Measurements from ENCODE around the gene BPIFA2.
"Not testable (repeated sequence)": the region's sequence is repeated elsewhere in the genome, so short reads cannot be mapped to it uniquely, and the experiment has no call there.

BPIFA2 gene

DNA sequence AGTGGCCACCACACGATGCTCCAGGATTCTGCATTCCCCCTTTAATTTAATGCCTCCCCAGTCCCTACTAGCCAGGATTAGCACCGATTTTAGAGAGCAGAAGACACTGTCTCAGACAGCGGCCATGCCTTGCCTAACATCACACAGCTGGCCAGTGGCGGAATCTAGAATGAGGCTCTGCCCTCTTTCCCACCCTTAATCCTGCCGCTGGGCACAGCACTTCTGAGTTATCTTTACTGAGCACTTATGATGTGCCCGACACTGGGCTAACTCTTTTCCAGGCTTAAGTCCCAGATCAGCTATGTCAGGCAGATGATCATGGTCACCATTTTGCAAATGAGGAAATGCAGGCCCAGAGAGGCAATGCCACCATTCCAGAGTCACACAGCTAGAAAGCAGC, 5.6 kb upstream of the BPIFA2 start:
- DNase-seq (ENCODE audit: low spot score) = no peak

DNA sequence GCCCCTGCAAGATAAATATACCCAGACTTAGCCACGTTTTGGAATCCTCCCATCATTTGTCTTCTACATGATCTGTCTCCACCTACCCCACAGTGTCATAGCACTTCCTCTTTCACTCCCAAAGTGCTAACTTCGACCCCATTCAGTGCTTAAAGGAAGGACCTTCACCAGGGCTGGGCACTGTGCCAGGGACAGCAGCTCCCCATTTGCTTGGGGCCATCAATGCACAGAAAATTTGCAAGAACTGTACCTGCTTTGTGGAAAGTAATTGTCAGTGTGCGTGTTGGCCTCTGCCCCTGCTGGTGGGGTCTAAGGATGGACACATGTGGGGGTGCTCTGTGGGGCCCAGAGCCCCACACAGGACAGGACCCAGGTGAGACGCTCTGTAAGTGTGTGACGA, 5.2 kb upstream of the BPIFA2 start:
- no peak for DNase-seq (ENCODE audit: low spot score)

DNA sequence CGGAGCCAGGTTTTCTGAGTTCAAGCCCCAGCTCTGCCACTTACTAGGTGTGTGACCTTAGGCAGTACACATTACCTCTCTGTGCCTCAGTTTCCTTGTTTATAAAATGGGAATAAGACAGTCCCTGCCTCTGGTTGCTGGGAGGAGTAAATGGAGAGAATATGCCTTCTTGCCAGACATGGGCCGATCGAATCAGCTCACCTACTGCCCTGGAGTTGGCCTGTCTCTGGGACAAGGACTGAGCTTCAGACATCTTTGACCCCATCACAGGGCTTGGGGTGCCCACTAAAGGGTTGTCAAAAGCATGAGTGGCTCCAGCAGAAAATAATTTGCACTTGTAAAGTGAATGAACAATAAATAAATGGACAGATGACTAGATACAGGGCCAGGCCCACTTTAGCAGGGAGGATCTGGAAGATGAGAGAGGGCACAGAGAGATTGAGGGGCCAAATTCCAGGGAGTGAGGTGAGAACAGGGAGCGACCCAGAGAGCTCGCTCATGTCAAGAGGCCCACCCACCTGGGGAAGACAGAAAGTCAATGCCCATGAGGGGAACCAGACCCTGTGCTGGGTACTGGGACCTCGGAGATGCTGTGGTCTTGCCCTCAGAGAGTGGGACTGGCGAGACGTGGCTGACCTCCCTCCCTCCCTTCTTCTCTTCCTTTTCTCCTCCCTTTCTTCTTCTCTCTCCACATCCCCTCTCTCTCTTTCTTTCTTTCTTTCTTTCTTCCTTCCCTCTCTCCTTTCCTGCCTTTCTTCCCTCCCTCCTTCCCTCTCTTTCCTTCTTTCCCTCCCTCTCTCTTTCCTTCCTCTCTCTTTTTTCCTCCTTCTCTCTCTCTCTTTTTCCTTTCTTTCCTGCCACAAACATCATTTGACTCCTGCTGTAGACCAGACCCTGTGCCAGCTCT, 3.9 kb upstream of the BPIFA2 start:
- no peak for DNase-seq (ENCODE audit: low spot score)

GRCh38 chr20:33164763-33165095, 3.2 kb upstream of the BPIFA2 start:
- no peak for DNase-seq (ENCODE audit: low spot score)

DNA sequence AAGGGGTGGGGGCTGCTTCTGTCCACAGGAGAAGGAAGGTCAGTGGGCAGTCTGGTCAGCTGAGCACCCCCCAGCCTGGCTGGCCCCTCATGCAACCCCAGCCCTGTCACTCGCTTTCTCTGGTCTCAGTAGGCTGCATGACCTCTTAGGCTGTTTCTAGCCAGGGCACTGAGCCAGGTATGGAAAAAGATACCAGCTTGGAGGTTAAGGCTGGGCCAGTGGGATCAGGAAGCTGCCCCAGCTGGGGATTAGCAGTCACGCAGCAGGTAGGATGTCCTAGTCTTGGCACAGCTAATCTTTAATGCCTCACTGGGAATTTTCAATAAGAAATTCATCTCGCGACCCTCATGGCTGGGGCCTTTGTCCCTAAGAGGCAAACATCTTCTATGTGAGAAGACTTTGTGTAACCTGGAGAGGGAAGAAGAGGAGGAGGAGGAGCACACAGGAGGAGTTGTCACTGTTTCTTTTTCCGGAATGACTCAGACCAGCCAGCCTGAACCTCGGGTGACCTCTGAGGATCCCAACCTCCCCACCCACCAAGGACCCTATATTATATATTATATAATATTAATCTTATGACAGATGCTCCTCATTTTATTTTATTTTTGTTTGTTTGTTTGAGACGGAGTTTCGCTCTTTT, 2.4 kb upstream of the BPIFA2 start:
- DNase-seq (ENCODE audit: low spot score) = no peak

GRCh38 chr20:33166533-33167113, 1.3 kb upstream of the BPIFA2 start:
- no peak for DNase-seq (ENCODE audit: low spot score)

- DNase-seq (ENCODE audit: low spot score) = no peak
Observed at GRCh38 chr20:33169176-33169794, 1.3 kb downstream of the BPIFA2 start.

DNA sequence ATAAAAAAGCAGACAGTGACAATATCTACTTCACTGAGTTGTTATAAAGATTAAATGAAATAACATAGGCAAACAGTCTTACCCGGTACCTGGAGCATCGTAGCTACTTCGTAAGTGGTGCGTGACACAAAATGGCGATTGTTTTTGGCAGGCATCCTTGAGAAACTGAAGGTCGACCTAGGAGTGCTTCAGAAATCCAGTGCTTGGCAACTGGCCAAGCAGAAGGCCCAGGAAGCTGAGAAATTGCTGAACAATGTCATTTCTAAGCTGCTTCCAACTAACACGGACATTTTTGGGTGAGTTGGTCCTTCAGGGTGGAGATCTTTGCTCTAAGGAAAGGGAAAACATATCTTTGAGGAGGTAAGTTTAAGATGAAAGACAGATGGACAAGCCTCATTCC, 4.8 kb downstream of the BPIFA2 start:
- no peak for DNase-seq (ENCODE audit: low spot score)

DNA sequence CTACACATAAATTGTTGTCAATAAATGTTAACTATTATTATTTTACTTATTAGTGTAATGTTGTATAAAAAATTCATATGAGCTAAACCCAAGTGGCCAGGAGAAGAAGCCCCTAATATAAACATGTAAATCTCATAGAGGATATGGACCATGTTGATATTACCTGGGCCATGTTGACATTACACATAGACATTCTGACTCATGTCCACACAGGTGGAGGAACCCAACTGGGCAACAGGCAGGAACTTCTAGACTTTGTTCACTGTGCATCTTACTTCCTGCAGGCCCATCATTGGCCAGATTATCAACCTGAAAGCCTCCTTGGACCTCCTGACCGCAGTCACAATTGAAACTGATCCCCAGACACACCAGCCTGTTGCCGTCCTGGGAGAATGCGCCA, 7.2 kb downstream of the BPIFA2 start:
- no peak for DNase-seq (ENCODE audit: low spot score)

DNA sequence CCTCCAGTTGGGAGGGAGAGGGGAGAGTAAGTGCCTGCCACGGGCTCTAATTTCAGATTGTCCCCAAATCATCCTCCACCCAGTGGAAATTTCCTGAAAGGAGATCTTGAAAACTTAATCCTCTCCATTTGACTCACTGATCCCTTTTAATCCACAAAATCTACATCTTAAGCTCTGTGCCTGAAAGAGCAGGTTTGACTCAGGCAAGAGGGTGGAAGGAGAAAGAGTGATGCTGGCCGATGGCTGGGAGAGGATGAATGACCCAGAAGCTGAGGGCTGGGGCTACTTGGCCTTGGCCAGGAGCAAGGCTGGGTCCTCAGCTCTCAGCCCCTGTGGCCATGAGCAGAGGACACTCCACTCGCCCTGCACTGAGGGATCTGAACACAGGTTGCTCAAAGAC, 8.1 kb downstream of the BPIFA2 start:
- no peak for DNase-seq (ENCODE audit: low spot score)

- DNase-seq (ENCODE audit: low spot score) = no peak
Observed at GRCh38 chr20:33177866-33178265, 9.9 kb downstream of the BPIFA2 start.

DNA sequence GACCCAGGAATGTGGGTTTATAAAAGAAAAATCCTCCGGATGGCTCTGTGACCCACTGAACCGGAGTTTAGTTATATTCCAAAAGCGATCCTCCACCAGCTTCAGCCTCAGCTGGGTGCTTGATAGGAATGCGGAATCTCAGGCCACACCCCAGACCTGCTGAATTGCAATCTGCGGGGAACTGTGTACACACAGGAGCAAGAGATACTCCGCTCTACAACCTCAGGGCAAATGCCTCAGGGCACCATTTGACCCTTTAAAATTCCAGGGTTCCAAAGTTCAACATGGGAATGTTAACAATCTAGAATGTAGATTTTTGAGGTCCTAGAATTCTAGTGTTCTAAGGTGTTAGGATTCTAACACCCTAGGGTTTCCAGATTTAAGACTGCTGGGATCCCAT, 10.8 kb downstream of the BPIFA2 start:
- DNase-seq (ENCODE audit: low spot score) = no peak

DNA sequence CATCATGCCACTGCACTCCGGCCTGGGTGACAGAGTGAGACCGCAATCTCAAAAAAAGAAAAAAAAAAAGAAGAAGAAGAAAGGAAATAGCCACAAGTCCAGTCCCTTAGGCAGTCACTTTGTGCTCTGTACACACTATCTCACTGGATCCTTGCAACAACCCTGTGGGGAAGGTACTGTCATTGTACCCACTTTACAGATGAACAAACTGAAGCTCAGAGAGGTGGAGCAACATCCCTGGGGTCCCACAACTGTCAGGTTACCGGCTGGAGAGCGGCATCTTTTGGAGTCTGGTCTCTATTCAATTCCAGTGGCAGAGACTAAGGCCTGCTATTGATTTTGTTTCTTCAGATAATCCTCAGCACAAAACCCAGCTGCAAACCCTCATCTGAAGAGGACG, 12.2 kb downstream of the BPIFA2 start:
- no peak for DNase-seq (ENCODE audit: low spot score)

GRCh38 chr20:33181482-33182093, 13.6 kb downstream of the BPIFA2 start:
- DNase-seq (ENCODE audit: low spot score) = no peak

- DNase-seq (ENCODE audit: low spot score) = no peak
Observed at GRCh38 chr20:33183312-33183711, 15.4 kb downstream of the BPIFA2 start.

- DNase-seq (ENCODE audit: low spot score) = not testable (repeated sequence)
Observed at GRCh38 chr20:33185031-33185590, 17.2 kb downstream of the BPIFA2 start.

DNA sequence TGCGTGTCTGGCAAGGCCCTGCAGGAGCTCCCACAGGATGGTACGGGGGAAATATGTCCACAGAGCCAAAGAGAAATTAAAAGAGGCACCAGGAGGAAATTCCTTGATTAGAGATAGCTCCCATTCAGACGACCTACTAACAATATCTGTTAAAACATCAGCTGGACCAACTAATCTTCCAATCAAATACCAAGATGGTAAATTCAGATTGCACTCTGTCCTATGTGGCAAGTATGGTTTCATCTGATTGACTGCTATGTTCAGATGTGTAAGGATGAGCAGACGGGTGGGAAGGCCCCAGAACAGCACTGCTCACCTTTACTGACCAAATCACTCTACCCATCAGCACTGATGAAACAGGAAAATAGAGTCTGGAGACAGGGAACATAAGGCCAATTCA, 19.5 kb downstream of the BPIFA2 start:
- DNase-seq (ENCODE audit: low spot score) = no peak

DNA sequence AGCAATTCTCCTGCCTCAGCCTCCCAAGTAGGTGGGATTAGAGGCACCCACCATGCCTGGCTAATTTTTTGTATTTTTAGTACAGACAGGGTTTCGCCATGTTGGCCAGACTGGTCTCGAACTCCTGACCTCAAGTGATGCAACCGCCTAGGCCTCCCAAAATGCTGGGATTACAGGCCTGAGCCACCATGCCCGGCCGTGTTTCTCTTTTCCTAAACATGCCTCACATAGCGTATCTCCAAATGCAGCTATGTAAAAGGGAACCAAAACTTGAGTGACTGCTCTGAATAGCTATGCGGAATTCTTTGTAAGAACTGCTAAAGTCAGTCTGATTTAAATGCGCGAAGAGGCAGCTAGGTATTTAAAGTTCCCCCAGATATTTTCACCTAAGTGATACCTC, 20.5 kb downstream of the BPIFA2 start:
- DNase-seq (ENCODE audit: low spot score) = no peak

GRCh38 chr20:33191484-33191883, 23.5 kb downstream of the BPIFA2 start:
- no peak for DNase-seq (ENCODE audit: low spot score)

- no peak for DNase-seq (ENCODE audit: low spot score)
Observed at GRCh38 chr20:33191955-33192354, 24.0 kb downstream of the BPIFA2 start.

DNA sequence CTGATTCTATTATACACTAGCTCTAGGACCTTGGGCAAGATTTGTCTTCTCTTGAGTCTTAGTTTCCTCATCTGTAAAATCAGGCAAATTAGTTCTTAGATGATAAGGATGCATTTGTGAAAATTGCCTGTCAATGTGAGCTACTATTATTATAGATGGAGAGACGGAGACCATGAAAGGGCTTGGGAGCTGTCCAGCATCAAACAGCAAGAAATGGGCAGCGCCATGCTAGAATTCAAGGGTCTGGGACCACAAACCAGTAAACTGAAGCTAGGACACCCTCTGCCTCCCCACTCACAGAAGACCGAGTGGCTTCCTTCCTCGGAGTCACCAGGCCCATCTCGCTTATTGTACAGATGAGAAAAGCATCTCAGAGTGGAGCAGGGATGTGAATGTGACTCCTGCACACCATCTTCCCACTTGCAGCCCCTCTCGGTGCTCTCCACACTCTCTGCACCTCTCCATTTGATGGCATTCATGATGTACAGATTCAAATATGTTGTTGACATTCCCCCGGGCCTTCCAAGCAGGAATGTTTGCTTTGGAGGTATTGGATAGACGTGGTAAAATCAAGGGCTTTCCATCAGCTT, 25.0 kb downstream of the BPIFA2 start:
- DNase-seq (ENCODE audit: low spot score) = no peak

DNA sequence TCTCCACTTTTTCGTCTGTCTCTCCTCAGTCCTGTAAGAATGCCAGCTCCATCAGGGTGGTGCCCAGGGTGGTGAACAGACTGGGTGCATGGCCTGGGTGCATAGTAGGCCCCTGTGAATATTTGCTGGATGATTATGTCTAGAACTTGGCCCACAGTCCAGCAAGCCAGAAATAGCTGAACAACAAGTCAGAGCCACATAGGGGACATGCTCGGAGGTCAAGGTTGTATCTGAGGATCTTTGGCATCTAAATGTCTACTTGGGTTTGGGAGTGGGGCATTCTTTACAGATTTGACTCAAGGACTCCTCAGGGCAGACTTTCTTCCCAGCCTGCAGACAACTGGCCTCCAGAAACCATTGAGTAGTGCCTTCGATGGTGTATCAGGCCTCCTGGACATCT, 31.1 kb downstream of the BPIFA2 start:
- DNase-seq (ENCODE audit: low spot score) = no peak

Measured in kidney capillary endothelial cell (primary cell).